Activated naive CD4-positive, alpha-beta T cell treated with anti-CD3 and anti-CD28 coated beads, Interleukin-2, amount 10 ng/mL, durations not matched to agents 7 days and 5 days (primary cell): ENCODE results near the gene TLCD1.

Experiments used
- CTCF ChIA-PET: fragments of 350-600 bp; sonication (Branson Sonifier 250); formaldehyde crosslinking; loops from one replicate; lab custom pipeline; 2021; ENCODE audit warnings: antibody characterized with exemption; lab: Charles Lee
- DNase-seq: peaks from one replicate; pipeline ENCODE4 v3.0.0-alpha.2; 2020
- H3K27ac Mint-ChIP-seq: one replicate; pipeline ENCODE4 v1.8.0; 2021; ENCODE audit warnings: mild to moderate bottlenecking, moderate library complexity, mixed read lengths
- H3K27me3 Mint-ChIP-seq: one replicate; pipeline ENCODE4 v1.8.0; 2021; ENCODE audit warnings: mild to moderate bottlenecking, mixed read lengths
- H3K36me3 Mint-ChIP-seq: one replicate; pipeline ENCODE4 v1.8.0; 2021; ENCODE audit warnings: mixed read lengths
- H3K4me1 Mint-ChIP-seq: one replicate; pipeline ENCODE4 v1.8.0; 2021; ENCODE audit warnings: mixed read lengths
- H3K4me3 Mint-ChIP-seq: one replicate; pipeline ENCODE4 v1.8.0; 2021; ENCODE audit warnings: mild to moderate bottlenecking, moderate library complexity, mixed read lengths
- H3K9me3 Mint-ChIP-seq: one replicate; pipeline ENCODE4 v1.8.0; 2021; ENCODE audit warnings: mixed read lengths

The TLCD1 gene

GRCh38 chr17:28720247-28720996 is 5.6 kb downstream of the TLCD1 start:
- Mint-ChIP-seq H3K9me3 (no peaks in the 10 kb centered on the region), H3K36me3 (peaks cover 52% of the 10 kb centered on the region)
- CTCF ChIA-PET: interaction anchor here (1.0 to 17.3 kb wide), 6 partner anchors 9 to 233 kb away, joined by 3 to 415 read pairs (median 7); partner anchors contain the start of genes BLTP2, PROCA1 and TRAF4

GRCh38 chr17:28719021-28719433 is 7.0 kb downstream of the TLCD1 start:
- Mint-ChIP-seq H3K36me3 (peaks cover 39% of the 10 kb centered on the region), H3K4me3 (peak overlapping the region; percentile 99), H3K27ac (peak overlapping the region; percentile 96), H3K4me1 (peaks cover 55% of the 10 kb centered on the region), H3K9me3 (no peaks in the 10 kb centered on the region), H3K27me3 (peaks cover 51% of the 10 kb centered on the region)
- CTCF ChIA-PET: interaction anchor here (1.2 to 17.3 kb wide), 4 partner anchors 19 to 234 kb away, joined by 3 to 415 read pairs (median 9); partner anchors contain the start of genes BLTP2 and TRAF4
- DNase-seq: no peak

More at GRCh38 chr17:28720247-28720996, 5.6 kb downstream of the TLCD1 start:
- DNase-seq: peak; percentile 61
- Mint-ChIP-seq H3K4me1 (peaks cover 69% of the 10 kb centered on the region), H3K27ac (peak overlapping the region; percentile 96), H3K4me3 (peak overlapping the region; percentile 99), H3K27me3 (peaks cover 37% of the 10 kb centered on the region)

- Mint-ChIP-seq H3K4me1 (peaks cover 50% of the 10 kb centered on the region), H3K36me3 (peaks cover 33% of the 10 kb centered on the region), H3K4me3 (peak overlapping the region; percentile 68), H3K27ac (peak overlapping the region; percentile 4), H3K27me3 (peaks cover 56% of the 10 kb centered on the region), H3K9me3 (no peaks in the 10 kb centered on the region)
- DNase-seq: no peak
- CTCF ChIA-PET: interaction anchor here (1.5 to 17.3 kb wide), 3 partner anchors 29 to 235 kb away, joined by 7 to 415 read pairs (median 11); partner anchors contain the start of genes BLTP2 and TRAF4
These were observed 7.6 kb downstream of the TLCD1 start for GRCh38 chr17:28718333-28719020.

GRCh38 chr17:28717578-28718332 is 8.3 kb downstream of the TLCD1 start, which contains the start of gene RAB34:
Gene RAB34 (minus strand): TSS chr17:28717868. CDS start chr17:28717266, 602 bp downstream.
- no peaks in the 10 kb centered on the region for H3K9me3 Mint-ChIP-seq
- H3K27me3 Mint-ChIP-seq: peaks cover 57% of the 10 kb centered on the region
- H3K4me3 Mint-ChIP-seq: peak within 1 kb of the TSS; percentile 68
- peak within 1 kb of the TSS; percentile 24 for H3K27ac Mint-ChIP-seq
- peaks cover 28% of the 10 kb centered on the region for H3K36me3 Mint-ChIP-seq
- CTCF ChIA-PET: interaction anchor here (3.9 kb wide), 1 partner anchor 236 kb away, joined by 11 read pairs; no protein-coding TSS in a partner anchor
- H3K4me1 Mint-ChIP-seq: peaks cover 45% of the 10 kb centered on the region
- peak; percentile 48 for DNase-seq

GRCh38 chr17:28716740-28717577 is 9.1 kb downstream of the TLCD1 start:
- CTCF ChIA-PET: interaction anchor here (1.1 kb wide), 1 partner anchor 9 kb away, joined by 3 read pairs; the partner anchor contains the start of gene TLCD1
- Mint-ChIP-seq H3K4me1 (peaks cover 46% of the 10 kb centered on the region), H3K27ac (no peak overlapping the region), H3K27me3 (peaks cover 59% of the 10 kb centered on the region), H3K4me3 (peak overlapping the region; percentile 43), H3K36me3 (peaks cover 21% of the 10 kb centered on the region), H3K9me3 (no peaks in the 10 kb centered on the region)
- no peak for DNase-seq

DNA sequence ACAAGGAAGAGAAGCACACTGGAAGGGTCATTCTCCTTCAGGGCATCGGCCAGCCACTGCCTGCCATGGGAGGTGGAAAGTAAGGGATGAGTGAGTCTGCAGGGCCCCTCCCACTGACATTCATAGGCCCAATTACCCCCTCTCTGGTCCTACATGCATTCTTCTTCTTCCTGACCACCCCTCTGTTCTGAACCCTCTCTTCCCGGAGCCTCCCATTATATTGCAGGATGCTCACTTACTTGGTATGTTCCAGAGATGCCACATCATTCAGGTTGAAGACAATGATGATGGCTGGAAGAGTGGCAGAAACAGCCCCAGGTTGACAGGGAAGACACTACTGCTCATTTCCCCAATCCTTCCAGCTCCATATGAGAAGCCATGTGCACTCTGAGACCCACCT is 10.8 kb downstream of the TLCD1 start:
- no peak for DNase-seq
- H3K4me3 Mint-ChIP-seq: no peak overlapping the region
- peaks cover 59% of the 10 kb centered on the region for H3K27me3 Mint-ChIP-seq
- H3K36me3 Mint-ChIP-seq: peaks cover 7% of the 10 kb centered on the region
- CTCF ChIA-PET: interaction anchor here (0.5 to 1.9 kb wide), 3 partner anchors 11 to 50 kb away, joined by 3 to 6 read pairs (median 3); partner anchors contain the start of gene TLCD1
- H3K27ac Mint-ChIP-seq: no peak overlapping the region
- H3K9me3 Mint-ChIP-seq: no peaks in the 10 kb centered on the region
- H3K4me1 Mint-ChIP-seq: peaks cover 39% of the 10 kb centered on the region

- H3K27me3 Mint-ChIP-seq: peaks cover 56% of the 10 kb centered on the region
- H3K36me3 Mint-ChIP-seq: peaks cover under 1% of the 10 kb centered on the region
- no peak overlapping the region for H3K4me3 Mint-ChIP-seq
- no peak for DNase-seq
- H3K27ac Mint-ChIP-seq: no peak overlapping the region
- CTCF ChIA-PET: interaction anchor here (1.9 kb wide), 1 partner anchor 12 kb away, joined by 6 read pairs; the partner anchor contains the start of gene TLCD1
- H3K9me3 Mint-ChIP-seq: no peaks in the 10 kb centered on the region
- H3K4me1 Mint-ChIP-seq: peaks cover 31% of the 10 kb centered on the region
These were observed 11.8 kb downstream of the TLCD1 start for GRCh38 chr17:28714281-28714680.

GRCh38 chr17:28712705-28713415 is 13.2 kb downstream of the TLCD1 start:
- Mint-ChIP-seq H3K36me3 (no peaks in the 10 kb centered on the region), H3K9me3 (no peaks in the 10 kb centered on the region), H3K4me1 (peaks cover 20% of the 10 kb centered on the region), H3K4me3 (peak overlapping the region; percentile 84), H3K27me3 (peaks cover 46% of the 10 kb centered on the region), H3K27ac (no peak overlapping the region)
- CTCF ChIA-PET: interaction anchor here (0.7 to 1.5 kb wide), 4 partner anchors 14 to 240 kb away, joined by 3 to 7 read pairs (median 4); no protein-coding TSS in a partner anchor
- DNase-seq: no peak

DNA sequence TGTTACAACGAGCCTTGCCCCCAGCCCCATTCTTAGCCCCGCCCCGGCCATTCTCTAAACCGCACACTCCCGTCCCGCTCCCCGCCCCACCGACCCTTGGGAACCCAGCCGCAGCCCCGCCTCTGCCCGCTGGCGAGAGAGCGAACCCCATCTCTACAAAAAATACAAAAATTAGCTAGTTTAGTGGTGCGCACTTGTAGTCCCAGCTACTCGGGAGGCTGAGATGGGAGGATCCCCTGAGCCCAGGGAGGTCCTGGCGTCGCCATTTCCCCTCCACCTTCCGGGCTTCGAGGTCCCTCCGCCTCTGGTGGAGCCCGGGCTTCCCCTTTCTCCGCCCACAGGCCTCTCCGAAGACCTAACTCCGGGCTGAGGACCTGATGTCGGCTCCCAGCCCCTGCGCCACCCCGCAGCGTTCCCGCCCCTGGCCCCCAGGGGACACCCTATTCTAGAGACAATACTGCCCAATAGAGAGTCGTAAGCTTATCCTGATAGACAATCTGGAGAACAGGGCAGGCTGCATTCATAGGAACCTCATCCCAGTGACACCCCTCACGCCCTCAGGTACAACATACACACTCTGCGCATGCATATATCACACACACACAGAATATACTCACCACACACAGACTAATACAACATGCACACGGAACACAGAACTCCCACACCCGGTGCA is 13.9 kb downstream of the TLCD1 start:
- CTCF ChIA-PET: interaction anchor here (0.8 to 1.5 kb wide), 5 partner anchors 8 to 241 kb away, joined by 3 to 7 read pairs (median 3); partner anchors contain the start of gene RPL23A
- no peaks in the 10 kb centered on the region for H3K36me3 Mint-ChIP-seq
- peaks cover 19% of the 10 kb centered on the region for H3K4me1 Mint-ChIP-seq

DNA sequence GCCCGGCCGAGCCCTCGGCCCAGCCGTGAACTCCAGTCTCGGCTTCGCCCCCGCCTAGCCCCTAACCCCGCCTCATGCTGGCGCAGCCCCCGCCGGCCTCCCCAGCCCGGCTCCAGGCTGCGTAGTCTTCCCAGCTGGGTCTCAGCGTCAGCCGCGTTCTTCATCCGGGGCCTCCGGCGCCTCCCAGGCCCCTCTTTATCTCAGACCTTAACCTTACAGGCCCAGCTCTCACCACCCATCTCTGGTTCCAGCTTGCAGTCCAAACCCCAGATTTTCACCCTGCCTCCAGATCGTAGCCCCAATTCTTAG is 14.4 kb downstream of the TLCD1 start, which contains the start of gene PROCA1:
TSS of gene PROCA1 (minus strand) at position 166 of the 309 bp plus-strand sequence. CDS start 228 bp downstream, outside the sequence.
- DNase-seq: no peak
- H3K27me3 Mint-ChIP-seq: peaks cover 35% of the 10 kb centered on the region
- H3K4me3 Mint-ChIP-seq: peak within 1 kb of the TSS; percentile 84
- CTCF ChIA-PET: interaction anchor here (0.8 to 1.6 kb wide), 5 partner anchors 8 to 67 kb away, joined by 3 to 5 read pairs (median 3); partner anchors contain the start of genes RPL23A and TLCD1
- H3K9me3 Mint-ChIP-seq: no peaks in the 10 kb centered on the region
- peak within 1 kb of the TSS; percentile 94 for H3K27ac Mint-ChIP-seq
- H3K36me3 Mint-ChIP-seq: no peaks in the 10 kb centered on the region
- H3K4me1 Mint-ChIP-seq: peaks cover 19% of the 10 kb centered on the region

More for the DNA sequence above, 13.9 kb downstream of the TLCD1 start:
- Mint-ChIP-seq H3K27ac (peak overlapping the region; percentile 94), H3K4me3 (peak overlapping the region; percentile 84), H3K9me3 (no peaks in the 10 kb centered on the region), H3K27me3 (peaks cover 39% of the 10 kb centered on the region)
- peak; percentile 81 for DNase-seq

DNA sequence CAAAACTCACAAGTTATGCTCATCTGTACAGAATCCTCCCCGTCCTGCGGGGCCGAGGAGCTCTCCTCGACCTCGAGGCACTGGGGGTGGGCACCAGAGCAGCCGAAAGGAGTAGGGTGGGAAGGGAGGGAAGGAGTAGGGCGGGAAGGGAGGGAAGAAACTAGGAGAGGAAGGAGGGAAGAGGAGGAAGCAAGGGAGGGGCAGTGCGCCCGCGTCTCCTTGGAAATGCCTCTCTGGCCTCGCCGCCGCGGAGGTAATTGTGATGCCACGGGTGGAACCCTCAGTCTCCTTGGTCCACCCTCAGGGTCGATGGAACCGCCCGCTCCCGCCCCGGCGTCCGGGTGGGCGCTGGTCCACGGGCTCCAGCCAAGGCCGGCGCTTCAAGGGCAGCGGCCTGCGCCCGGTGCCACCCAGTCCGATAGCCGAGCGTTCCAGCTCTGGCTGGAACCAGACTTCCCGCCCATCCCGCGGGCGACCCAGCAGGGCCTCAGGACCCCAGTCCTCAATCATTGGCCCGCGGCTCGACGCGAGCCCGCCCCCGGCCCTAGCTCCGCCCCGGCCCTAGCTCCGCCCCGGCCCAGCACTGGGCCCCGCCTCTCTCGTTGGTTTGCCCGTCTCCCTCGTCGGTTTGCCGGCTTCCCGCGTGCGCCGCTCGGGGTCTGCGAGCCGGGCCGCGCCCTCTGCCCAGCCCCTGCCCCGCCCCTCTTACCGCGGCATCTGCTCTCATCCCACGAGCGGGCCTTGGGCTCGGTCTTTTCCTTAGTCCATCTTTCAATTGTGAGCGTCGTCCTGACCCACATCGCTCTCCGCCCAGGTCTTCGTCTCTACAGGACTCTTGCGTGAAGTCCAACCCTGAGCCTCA is 14.9 kb downstream of the TLCD1 start:
- H3K36me3 Mint-ChIP-seq: no peaks in the 10 kb centered on the region
- peak overlapping the region; percentile 84 for H3K4me3 Mint-ChIP-seq
- DNase-seq: peak; percentile 92
- CTCF ChIA-PET: interaction anchor here (0.8 to 1.6 kb wide), 4 partner anchors 9 to 67 kb away, joined by 3 to 5 read pairs (median 4); partner anchors contain the start of genes RPL23A and TLCD1
- H3K27ac Mint-ChIP-seq: peak overlapping the region; percentile 94
- peaks cover 29% of the 10 kb centered on the region for H3K27me3 Mint-ChIP-seq
- H3K4me1 Mint-ChIP-seq: peaks cover 19% of the 10 kb centered on the region
- H3K9me3 Mint-ChIP-seq: no peaks in the 10 kb centered on the region
